Stimulated activated CD8-positive, alpha-beta memory T cell treated with anti-CD3 and anti-CD28 coated beads, Interleukin-15, amount 100 ng/mL, for 48 hours (primary cell): Measurements from ENCODE around the gene AQP6.
"Not testable (repeated sequence)": the region's sequence is repeated elsewhere in the genome, so short reads cannot be mapped to it uniquely, and the experiment has no call there.

Experiments
- DNase-seq, 2 donors: peaks; one replicate each; pipeline ENCODE4 v3.0.0-alpha.2; 2020; ENCODE audit warnings: low read depth in 2 of 2

The AQP6 gene

DNA sequence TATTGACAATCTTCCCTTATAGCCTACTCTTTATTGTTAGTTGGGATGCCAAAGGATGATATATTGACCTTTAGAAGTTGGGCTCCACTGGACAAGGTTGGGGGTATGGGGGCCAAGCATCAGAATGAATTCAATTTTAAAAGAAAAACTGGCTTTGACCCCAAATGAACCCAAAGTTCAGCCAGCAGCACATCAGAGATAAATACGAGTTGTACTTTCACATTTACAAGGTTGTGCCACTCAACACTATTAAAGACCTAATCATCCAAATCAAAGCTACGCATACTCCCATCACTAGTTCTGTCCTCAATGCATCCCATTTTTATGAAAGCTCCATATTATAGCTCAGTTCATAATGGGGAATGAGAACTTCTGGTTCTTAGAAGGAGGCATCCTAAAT, 16.7 kb downstream of the AQP6 start:
- DNase-seq = not testable (repeated sequence)

DNA sequence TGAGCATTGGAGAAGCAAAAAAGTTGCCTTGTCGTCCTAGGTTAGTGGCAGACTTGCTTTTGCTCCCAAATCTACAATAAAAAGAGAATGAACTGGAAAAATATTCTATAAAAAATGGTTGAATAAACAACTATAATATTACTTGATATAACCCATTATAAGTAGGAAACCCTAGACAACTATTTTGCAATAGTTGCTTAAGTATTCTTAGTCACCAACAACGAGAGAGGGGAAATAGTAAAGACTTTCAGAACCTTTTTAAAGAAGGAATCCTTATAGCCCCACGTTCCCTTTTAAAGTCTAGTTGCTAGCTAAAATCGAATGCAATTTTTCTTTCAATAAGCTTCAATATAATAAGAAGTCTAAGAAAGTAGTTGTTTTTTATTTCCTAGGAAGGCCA, 17.5 kb downstream of the AQP6 start:
- no peak for DNase-seq

DNA sequence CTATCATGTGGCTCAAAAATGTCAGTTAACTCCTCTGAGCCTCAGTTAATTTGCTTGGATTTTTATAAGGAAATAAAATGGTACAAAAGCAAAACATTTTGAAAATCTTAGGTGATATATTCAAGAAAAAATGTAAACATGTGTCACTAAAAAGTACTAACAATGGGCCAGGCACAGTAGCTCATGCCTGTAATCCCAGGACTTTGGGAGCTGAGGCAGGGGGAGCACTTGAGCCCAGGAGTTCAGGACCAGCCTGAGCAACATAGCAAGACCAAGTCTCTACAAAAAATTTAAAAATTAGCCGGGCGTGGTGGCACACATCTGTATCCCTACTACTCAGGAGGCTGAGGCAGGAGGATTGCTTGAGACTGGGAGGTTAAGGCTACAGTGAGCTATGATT, 25.7 kb downstream of the AQP6 start:
- DNase-seq = no peak

DNA sequence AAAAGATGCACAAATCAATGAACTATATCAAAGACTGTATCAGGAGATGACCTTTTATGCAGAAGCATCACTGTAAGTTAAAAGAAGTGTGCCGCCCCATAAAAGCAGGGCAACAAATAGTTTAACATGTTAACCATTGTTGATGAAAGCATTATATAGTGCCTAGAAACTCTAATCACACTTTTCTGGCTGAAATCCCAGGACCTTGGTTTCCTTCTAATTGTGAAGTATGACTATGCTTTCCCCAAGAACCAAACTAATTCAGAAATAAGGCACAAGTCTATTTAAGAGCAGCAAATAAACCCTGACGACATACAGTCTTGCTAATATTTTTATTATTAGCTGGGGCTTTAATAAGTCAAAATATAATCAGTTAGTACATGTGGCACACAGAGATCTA, 30.8 kb downstream of the AQP6 start:
- DNase-seq = no peak

DNA sequence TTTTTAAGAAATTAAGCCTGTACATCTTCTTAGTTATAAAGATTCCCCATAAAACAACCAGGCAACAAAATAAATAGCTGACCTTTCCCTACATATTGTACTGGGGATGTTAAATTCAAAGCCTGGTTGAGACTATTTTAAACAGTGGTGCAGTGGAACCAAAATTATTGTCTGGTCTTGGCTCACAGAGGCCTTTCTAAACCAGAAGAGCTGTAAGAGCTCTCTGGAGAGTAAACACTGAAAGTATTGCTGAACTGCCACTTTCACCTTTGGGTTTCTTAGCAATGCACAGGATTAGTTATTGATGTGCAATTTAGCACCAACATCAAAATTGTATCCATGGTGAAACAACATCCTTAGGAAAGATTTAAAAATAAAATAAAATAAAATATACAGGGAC, 31.9 kb downstream of the AQP6 start:
- no peak for DNase-seq

DNA sequence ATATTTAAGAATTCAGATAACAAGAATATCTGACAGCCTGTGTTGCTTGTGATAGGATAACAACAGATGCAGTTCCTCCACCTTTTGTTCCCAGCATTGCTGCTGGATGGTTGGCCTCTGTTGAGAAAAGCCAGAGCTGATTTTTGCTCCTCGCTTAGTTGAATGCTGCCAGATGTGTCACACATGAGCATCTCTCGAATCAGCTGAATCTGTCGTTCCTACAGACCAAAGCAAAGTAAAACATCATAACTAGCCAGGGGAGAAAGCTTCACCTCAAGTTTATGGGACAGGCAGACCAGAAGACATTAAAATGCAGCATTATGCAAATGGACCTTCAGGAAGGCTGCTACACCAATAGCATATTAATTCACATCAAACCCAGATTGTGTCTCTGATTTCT, 32.4 kb downstream of the AQP6 start:
- DNase-seq = no peak

DNA sequence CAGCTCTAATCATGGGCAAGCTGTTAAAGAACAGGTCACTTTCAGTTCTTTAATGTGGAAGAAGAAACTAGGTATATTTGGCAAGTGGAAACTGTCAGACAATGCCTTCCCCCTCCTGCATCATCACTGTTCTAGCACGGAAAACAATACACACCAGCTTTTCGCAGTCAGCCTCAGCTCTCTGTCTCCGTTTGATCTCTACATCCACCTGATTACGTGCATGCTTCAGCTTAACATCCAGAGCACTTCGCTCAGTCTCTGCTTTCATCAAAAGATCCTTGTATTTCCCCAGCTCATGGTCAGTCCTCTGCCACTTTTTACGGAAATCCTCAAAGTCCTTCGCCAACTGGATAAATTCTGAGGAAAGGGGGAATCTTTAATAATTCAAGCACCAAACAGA, 33.5 kb downstream of the AQP6 start:
- DNase-seq = no peak

DNA sequence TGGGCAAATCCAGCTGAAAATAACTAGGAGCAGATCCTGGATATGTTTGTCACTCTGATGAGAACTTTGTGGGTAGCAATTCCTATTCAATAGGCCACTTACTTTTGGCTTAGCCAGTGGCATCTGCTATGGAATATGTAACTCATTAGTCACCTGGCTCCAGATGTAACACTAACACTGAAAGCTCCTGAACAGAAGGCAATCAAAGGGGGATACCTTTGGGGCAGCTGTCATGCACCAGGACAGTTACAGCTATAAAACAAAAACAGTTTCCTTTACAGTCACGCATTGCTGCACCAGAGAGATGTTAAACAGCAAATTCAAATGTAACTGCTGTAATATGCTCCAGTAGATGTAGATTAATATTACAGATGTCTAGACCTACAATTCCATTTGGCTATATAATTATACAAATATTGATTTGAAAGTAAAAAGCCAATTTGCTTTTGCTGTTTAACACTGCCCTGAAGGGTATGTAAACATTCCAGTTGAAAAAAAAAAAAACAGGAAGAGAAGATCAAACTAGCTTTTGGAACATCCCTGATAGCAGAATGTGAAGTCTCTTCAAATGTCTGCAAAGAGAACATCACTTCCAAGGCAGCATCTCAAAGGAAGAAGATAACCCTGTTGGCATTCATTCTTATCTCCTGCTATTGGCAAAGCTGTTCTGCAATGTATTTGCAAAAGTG, 34.2 kb downstream of the AQP6 start:
- DNase-seq = no peak

DNA sequence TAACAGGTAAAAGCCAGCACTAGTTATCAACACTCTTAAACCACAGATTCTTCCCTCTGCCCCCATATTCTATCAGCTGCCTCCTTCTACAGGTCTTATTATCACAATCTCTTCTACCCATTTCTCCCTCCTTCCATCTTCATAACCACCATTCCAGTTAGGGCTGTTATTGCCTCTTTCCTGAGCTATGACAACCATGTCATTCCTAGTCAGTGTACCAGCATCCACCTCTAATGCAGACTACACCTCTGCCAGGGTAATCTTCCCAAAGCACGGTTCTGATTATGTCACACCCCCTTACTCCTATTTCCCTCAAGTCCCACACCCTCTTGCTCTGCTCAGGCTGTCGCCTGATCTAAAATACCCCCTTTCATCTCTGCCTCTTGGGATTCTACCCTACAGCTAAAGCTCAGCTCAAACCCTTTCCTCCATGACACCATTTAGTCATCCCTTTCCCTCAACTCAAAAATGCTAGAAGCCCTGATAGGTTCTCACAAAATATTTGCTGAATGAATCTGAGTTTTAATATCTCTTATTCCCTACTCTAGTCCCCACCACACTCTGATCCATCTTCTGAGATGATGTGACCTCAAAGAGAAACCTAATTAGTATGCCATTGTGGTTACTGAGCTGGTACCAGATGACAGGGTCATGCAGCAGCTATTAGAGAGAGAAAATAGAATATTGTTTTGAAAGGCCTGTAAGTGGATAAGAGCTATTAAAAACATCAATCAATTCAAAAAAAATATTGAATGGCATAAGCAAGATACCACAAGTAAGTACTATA, 40.8 kb downstream of the AQP6 start:
- no peak for DNase-seq

DNA sequence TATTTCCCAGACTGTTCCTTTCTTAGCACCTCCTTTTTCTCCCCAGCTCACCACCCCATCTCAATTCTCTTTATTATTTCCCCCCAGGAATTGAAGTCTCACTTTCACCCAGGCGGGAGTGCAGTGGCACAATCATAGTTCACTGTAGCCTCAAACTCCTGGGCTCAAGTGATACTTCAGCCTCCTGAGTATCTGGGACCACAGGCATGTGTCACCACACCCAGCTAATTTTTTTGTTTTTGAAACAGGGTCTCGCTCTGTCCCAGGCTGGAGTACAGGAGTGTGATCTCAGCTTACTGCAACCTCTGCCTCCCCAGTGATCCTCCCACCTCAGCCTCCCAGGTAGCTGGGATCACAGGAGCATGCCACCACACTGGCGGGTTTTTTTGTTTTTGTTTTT, 41.6 kb downstream of the AQP6 start:
- no peak for DNase-seq

DNA sequence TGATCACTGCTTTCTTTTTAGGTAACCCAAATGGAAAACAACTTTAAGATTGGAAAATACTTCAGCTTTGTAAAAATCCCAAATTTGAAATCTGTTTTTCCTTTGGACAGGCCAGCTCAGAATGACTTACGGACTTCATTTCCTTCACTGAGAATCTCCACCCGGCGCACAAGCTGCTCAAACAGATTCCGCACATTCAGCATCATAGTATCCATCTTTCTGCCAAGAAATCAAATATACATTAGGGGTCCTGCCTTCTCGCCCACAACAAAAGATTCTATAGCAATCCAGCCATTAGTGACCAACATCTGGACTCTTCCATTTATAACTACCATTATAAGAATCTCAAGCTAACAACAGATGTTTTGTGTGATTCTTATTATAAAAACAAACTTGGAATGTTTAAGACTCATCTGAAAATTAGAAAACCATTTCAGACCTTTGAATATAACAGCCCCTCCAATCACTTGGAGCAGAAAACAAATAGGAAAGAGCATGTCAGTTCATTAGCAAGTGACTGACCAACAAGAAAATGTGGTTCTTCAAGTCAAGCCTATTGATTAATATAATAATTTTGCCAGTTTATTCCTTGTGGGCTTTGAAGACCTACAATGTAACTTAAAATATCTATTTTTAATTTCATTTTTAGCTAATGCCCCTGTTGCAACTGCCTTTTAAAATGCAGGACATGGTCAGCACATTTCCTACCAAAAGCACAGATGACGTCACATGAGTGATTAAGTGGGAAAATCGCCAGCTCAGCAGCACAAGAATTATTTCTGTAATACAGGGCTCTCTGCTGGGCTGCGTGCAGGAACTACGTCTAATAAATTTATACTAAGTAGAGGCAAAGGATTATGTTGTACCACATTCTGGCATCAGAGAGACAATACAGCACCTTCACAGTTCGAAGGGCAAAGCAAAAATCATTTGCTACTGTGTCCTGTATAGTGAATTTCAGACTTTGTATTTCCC, 44.0 kb downstream of the AQP6 start:
- no peak for DNase-seq

DNA sequence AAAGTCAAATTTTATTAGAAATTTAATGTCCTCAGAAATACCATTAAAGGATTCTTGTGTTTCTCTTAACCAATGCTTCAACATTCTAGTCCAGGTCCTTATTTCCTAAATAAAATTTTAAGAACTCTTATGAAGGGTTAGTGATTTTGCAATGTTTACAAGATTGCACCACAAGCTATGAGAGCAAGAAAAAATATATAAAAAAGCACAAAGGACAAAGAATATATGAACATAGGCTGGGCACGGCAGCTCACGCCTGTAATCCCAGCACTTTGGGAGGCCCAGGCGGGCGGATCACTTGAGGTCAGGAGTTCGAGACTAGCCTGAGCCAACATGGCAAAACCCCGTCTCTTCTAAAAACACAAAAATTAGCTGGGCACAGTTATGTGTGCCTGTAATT, 44.9 kb downstream of the AQP6 start:
- no peak for DNase-seq

DNA sequence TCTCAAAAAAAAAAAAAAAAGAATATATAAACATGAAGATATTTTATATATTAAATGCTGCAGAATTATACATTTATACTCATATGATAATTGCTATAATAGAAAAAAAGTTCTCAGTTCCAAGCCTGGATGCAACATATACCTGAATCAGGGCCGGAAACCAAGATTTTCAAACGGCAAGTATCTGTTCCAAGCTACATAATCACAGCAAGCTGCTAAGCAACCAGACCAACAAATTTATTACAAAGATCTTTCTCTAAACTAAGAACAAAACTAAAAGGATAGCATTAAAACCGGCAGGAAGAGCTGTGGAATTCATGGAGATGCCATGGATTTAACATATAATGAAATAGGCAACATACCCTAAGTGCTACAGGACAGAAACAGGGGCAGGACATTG, 45.4 kb downstream of the AQP6 start:
- no peak for DNase-seq

DNA sequence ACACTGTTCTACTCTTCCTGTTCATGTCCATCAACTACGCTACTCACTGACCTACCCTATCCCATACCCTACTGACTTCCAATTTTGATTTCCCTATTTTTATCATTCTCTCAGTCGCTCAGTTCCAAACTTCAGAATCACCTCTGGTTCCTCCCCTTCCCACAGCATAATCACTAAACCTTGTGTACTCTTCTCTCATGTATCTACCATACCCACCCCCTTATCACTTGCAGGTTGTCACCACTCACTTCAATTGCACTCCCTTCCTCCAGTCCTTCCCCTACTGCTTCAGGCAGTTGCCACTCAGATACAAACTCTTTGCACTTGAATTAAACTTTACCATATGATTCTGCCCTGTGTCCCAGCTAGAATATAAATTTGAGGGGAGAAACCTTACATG, 46.2 kb downstream of the AQP6 start:
- no peak for DNase-seq

DNA sequence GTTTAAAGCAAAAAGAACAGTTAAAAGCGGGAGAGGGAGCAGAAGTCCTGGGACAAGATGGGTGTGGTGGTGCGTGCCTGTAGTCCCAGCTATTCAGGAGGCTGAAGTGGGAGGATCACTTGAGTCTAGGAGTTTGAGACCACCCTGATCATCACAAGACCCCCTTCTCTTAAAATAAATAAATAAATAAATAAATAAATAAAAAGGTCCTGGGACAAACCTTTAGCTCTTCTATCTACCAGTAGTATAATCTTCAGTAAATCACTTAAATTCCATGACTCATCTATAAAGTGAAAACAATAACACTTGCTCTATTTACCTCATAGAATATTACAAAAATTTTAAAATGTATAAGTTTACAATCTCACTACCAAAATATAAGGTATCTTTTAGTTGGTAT, 46.8 kb downstream of the AQP6 start:
- no peak for DNase-seq

DNA sequence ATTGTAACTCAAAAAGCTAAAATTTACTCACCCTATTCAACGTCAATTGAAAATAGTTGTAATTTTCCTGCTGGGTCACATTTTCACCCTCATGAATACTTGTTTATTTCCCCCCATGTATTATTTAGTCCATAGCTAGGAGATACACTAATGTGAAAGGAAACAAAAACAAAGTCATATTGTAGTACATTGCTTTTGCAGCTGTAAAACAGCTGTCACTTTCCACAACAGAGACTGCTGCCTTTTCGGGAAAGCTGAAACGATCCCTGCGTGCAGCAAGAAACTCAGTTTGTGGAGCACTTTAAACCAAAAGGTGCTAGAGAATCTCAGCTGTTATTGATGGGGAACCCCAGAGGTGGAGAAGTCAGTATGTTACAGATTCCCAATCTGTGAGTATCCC, 48.3 kb downstream of the AQP6 start:
- DNase-seq = no peak

DNA sequence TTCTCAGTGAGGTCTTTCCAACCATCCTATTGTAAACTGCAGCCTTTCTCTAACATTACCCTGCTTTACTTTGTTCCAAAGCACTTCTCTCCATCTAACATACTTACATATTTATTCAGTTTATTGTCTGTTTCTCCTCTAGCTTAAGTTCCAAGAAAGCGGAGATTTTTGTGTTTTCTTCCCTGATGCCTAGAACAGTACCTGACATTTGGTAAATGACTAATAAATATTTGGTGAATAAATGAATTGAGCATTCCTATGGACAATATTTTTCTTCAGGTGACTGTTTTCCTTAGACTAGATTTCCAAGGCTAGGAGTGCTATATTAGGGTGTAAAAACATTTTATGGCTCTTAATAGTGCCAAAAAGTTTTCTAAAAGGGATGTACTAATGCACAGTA, 50.2 kb downstream of the AQP6 start:
- DNase-seq = no peak

DNA sequence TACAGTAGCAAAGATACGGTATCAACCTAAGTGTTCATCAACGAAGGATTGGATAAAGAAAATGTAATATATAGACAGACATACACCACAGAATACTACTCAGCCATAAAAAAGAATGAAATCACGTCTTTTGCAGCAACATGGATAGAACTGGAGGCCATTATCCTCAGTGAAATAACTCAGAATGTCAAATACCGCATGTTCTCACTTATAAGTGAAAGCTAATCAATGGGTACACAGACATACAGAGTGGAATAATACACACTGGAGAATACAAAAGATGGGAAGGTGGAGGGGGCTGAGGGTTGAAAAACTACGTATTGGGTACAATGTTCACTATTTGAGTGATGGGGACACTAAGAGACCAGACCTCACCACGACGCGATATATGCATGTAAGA, 51.5 kb downstream of the AQP6 start:
- DNase-seq = no peak

DNA sequence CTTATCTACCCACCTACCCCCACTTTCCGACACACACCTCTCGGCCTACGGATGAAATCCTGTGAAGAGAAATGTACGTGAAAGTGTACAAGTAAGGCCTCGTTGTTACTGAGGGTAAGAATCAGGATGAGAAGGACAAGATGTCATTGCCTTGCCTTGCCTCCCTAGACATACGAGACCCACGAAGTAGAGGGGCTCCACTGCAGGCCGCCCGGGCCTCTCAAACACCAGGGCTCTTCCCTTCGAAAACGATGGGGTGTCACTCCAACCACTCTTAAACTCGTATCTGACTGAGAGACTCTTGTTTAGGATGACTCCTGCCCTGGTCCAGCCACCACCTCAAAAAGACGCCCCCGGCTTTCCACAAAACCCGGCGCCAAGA, 52.0 kb downstream of the AQP6 start:
- peak in 1 of 2 donors; percentile 2 for DNase-seq

DNA sequence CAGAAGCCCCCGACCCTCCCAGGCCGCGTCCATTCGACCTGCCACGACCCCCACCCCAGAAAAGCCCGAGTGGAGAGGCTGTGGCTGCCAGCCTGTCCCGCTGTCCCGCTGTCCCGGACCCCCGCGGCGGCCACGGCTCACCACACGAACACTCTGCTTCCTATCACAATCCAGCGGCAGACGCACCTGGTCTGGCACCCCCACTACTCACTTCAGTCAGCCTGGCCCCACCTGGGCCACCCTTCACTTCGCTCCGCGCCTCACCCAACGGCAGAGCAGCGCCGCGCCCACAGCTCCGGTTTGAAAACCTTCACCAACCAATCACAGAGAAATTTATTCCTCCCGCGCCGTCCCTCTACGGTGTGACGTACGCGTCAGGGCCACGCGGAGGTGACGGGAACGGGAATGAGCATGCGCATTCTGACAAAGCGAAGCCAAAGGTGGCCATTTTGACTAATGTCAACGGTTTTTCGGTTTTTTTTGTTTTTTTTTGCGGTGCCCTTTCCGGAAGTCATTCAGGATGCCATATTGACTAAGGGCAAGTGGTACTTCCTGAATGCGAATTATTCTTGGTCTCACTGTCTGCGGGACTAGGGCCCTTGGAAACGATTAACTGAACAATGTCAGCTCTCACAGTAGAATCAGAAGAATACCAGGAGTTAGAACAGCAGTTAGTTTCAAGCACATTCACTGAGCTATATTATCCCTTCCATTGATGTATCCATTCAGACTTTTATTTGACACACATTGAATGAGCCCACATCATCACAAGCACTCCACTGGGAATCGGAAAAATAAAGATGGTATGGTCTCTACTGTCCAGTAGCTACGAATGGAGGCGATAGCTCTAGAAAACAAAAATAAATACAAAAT, 52.7 kb downstream of the AQP6 start, which contains the start of gene RACGAP1:
Gene RACGAP1, minus strand, starts transcription at position 308 of the 873 bp plus-strand sequence. CDS start 8,779 bp downstream, outside the sequence.
- DNase-seq = peak; percentile 92

DNA sequence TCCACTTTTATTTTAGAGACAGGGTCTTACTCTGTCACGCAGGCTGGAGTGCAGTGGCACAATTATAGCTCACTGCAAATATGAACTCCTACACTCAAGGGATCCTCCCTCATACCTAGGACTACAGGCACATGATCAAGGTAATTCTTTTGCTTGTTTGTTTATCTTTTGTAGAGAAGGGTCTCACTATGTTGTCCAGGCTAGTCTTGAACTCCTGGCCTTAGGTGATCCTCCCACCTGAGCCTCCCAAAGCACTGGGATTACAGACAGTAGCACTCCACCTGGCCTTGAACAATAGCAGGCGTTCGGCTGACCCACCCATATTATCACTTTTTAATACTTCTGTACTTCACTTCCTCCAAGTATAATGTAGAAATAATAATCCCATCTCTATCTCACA, 53.9 kb downstream of the AQP6 start:
- no peak for DNase-seq
